ENCODE data around the gene ATG9B.
"Not testable (repeated sequence)": the region's sequence is repeated elsewhere in the genome, so short reads cannot be mapped to it uniquely, and the experiment has no call there.

Gene ATG9B

DNA sequence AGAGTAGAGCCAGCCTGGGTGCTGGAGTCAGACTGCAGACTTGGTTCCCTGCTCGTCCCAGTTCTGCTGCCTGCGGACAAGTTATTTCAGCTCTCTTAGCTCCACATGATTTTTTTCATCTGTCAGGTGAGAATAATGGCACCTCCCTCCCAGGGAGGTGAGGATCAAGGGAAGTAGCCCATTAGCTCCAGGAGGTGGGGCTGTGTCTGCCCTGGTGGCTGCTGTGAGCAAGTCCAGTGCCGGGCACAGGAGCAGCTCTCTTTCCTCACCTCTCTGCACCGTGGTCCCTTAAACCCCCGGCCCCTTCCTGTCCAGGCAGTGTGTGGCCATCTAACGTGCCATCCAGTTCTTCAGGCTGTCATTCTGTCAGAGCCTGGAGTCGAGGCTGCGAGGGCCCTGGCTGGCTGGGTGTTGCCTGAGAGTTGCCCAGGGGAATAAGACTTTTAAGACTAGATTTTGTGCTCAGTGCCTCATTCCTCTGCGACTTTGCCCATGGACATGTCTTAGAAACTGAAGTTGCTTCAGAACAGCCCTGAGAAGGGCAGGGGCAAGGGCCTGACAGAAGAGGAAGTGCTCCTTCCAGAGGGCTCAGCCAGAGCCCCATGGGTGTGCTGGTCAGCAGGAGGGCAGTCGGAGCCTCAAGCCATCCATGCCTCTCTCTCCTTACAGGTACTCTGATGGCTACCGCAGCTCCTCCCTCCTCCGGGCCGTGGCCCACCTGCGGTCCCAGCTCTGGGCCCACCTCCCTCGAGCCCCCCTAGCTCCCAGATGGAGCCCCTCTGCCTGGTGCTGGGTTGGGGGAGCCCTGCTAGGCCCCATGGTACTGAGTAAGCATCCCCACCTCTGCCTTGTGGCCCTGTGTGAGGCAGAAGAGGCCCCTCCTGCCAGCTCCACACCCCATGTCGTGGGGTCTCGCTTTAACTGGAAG, 8.9 kb upstream of the ATG9B start:
- H3K4me1 ChIP-seq (ENCODE audit: insufficient read depth, low read length), result peaks cover 9% of the 10 kb centered on the region
- no peaks in the 10 kb centered on the region for H3K9me3 ChIP-seq (ENCODE audit: low read length)
- H3K27ac ChIP-seq (ENCODE audit: low read depth, low read length), result no peak overlapping the region
- H3K36me3 ChIP-seq (ENCODE audit: insufficient read depth, low read length), result peaks cover 39% of the 10 kb centered on the region
- H3K27me3 ChIP-seq (ENCODE audit: control insufficient read depth in 1 of 2, insufficient read depth in 2 of 2, low read length in 2 of 2), result no peaks in the 10 kb centered on the region
- no peak overlapping the region for H3K4me3 ChIP-seq (ENCODE audit: low read depth in 1 of 2, low read length in 2 of 2)
- H3K9ac ChIP-seq (ENCODE audit: low read length), result no peak overlapping the region

DNA sequence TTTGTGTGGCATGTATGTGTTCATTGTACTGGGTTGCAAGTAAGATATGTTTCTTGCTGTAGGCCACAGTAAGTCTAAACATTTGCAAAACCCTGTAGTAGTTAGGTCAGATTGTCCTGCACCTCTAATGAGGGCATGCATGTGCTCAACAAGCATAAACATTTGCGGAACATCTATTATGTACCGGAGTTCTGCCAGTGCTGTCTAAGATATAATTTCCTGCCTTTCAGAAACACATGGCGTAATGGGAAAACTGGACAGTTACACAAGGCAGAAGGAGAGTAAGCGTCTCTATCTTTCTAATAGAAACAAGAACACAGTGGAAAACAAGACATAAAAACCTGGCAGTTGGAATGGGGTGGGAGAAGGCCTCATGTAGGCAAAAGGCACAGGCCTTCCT, 6.7 kb upstream of the ATG9B start:
- Histone ChIP-seq H3K9me3 (ENCODE audit: low read length) (no peaks in the 10 kb centered on the region), H3K36me3 (ENCODE audit: insufficient read depth, low read length) (peaks cover 26% of the 10 kb centered on the region), H3K27ac (ENCODE audit: low read depth, low read length) (no peak overlapping the region), H3K9ac (ENCODE audit: low read length) (no peak overlapping the region), H3K4me1 (ENCODE audit: insufficient read depth, low read length) (peaks cover 13% of the 10 kb centered on the region), H3K4me3 (ENCODE audit: low read depth in 1 of 2, low read length in 2 of 2) (no peak overlapping the region), H3K27me3 (ENCODE audit: control insufficient read depth in 1 of 2, insufficient read depth in 2 of 2, low read length in 2 of 2) (no peaks in the 10 kb centered on the region)

DNA sequence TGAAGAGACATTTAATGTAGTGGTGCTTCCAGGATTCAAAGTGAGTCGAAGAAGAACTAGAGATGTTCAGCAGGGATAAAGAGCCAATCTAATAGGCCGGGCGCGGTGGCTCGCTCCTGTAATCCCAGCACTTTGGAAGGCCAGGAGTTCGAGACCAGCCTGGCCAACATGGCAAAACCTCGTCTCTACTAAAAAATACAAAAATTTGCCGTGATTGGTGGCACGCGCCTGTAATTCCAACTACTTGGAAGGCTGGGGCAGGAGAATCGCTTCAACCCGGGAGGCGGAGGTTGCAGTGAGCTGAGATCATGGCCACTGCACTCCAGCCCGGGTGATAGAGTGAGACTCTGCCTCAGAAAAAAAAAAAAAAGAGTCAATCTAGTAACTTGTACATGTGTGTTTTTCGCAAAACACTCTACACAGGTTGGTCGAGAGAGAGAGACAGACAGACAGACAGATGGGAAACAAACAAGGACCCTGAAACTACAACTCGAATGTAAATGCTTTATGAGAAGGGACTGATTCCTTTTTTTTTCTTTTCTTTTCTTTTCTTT, 4.7 kb upstream of the ATG9B start:
- Histone ChIP-seq H3K9ac (ENCODE audit: low read length) (peak overlapping the region; percentile 53), H3K4me1 (ENCODE audit: insufficient read depth, low read length) (peaks cover 13% of the 10 kb centered on the region), H3K36me3 (ENCODE audit: insufficient read depth, low read length) (peaks cover 6% of the 10 kb centered on the region), H3K4me3 (ENCODE audit: low read depth in 1 of 2, low read length in 2 of 2) (peak overlapping the region; percentile 95 to 96), H3K27ac (ENCODE audit: low read depth, low read length) (peak overlapping the region; percentile 97), H3K9me3 (ENCODE audit: low read length) (no peaks in the 10 kb centered on the region), H3K27me3 (ENCODE audit: control insufficient read depth in 1 of 2, insufficient read depth in 2 of 2, low read length in 2 of 2) (no peaks in the 10 kb centered on the region)

DNA sequence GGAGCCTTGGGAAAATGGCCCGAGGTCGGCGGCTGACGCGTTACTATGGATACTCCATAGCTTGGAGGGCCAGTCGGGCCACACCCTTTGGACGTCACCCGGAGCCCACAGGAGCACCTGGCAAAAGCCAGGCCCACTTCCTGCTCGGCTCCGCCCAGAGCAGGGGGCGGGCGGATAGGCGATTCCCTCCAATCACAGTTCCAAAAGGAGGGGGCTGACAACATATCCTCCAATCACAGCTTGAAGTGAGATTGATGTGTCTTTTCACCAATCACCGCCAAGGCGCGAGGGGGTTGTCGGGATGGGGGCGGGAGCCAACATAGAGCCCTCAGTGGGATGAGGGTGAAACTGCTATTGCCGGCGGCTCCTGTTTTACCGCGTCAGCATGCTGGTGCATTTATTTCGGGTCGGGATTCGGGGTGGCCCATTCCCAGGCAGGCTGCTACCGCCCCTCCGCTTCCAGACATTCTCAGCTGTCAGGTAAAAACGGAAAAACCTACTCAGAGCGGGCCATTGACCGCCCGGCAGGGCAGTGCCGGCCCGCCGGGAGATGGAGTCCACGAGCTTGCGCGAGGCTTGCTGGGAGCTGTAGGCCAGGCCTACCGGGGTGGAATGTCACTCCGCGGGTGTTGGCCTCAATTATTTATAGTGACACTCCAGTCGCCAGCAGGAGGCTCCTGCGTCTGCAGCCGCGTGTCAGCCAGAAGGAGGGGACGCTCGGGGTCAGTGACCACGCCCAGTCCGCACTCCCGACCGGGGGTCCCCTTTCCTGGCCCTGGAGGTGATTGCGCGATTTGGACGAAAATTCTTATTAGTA, 4.0 kb upstream of the ATG9B start, which contains the start of gene ABCB8:
TSS of gene ABCB8 (plus strand) at position 320 of the 817 bp plus-strand sequence. CDS start at position 386, 66 bp downstream.
- no peaks in the 10 kb centered on the region for H3K27me3 ChIP-seq (ENCODE audit: control insufficient read depth in 1 of 2, insufficient read depth in 2 of 2, low read length in 2 of 2)
- peak within 1 kb of the TSS; percentile 53 for H3K9ac ChIP-seq (ENCODE audit: low read length)
- H3K27ac ChIP-seq (ENCODE audit: low read depth, low read length), result peak within 1 kb of the TSS; percentile 97
- H3K9me3 ChIP-seq (ENCODE audit: low read length), result no peaks in the 10 kb centered on the region
- H3K4me3 ChIP-seq (ENCODE audit: low read depth in 1 of 2, low read length in 2 of 2), result peak within 1 kb of the TSS; percentile 95 to 96
- peaks cover 6% of the 10 kb centered on the region for H3K36me3 ChIP-seq (ENCODE audit: insufficient read depth, low read length)
- H3K4me1 ChIP-seq (ENCODE audit: insufficient read depth, low read length), result peaks cover 13% of the 10 kb centered on the region

DNA sequence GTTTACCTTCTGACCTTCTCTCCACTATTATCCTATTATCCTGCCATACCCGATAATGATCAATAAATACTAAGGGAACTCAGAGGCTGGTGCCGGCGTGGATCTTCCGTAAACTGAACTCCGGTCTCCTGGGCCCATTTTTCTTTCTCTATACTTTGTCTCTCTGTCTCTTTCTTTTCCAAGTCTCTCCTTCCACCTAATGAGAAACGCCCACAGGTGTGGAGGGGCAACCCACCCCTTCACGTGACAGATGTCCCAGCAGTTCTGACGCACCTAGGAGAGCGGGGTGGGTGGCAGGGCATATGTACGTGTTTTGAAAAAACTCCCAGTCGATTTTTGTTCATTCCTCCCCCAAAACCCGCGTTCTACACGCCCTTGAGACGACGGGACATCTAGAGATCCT, 3.4 kb upstream of the ATG9B start:
- peaks cover 13% of the 10 kb centered on the region for H3K4me1 ChIP-seq (ENCODE audit: insufficient read depth, low read length)
- H3K27me3 ChIP-seq (ENCODE audit: control insufficient read depth in 1 of 2, insufficient read depth in 2 of 2, low read length in 2 of 2); H3K9ac ChIP-seq (ENCODE audit: low read length); H3K36me3 ChIP-seq (ENCODE audit: insufficient read depth, low read length); H3K9me3 ChIP-seq (ENCODE audit: low read length): not testable (repeated sequence)
- H3K4me3 ChIP-seq (ENCODE audit: low read depth in 1 of 2, low read length in 2 of 2), result peak overlapping the region; percentile 71 to 95
- H3K27ac ChIP-seq (ENCODE audit: low read depth, low read length), result peak overlapping the region; percentile 97

DNA sequence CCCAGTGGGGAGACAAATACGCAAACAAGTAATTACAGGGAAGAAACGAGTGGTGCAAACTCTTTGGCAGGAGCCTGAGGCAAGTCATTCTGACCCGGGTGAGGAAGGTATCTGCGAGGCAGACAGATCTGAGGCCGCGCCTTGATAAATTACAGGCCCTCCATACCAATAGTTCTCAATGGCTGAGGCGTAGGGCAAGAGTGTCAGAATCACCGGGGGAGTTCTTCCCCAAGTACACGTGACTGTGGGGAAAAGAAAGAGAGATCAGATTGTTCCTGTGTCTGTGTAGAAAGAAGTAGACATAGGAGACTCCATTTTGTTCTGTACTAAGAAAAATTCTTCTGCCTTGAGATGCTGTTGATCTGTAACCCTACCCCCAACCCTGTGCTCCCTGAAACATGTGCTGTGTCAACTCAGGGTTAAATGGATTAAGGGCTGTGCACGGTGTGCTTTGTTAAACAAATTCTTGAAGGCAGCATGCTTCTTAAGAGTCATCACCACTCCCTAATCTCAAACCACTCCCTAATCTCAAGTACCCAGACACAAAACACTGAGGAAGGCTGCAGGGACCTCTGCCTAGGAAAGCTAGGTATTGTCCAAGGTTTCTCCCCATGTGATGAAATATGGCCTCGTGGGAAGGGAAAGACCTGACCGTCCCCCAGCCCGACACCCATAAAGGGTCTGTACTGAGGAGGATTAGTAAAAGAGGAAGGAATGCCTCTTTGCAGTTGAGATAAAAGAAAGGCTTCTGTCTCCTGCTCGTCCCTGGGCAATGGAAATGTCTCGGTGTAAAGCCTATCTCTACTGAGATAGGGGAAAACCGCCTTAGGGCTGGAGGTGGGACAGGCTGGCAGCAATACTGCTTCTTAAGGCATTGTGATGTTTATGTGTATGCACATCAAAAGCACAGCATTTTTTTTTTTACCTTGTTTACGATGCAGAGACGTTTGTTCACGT, 2.8 kb upstream of the ATG9B start:
- not testable (repeated sequence) for H3K36me3 ChIP-seq (ENCODE audit: insufficient read depth, low read length); H3K27ac ChIP-seq (ENCODE audit: low read depth, low read length); H3K27me3 ChIP-seq (ENCODE audit: control insufficient read depth in 1 of 2, insufficient read depth in 2 of 2, low read length in 2 of 2); H3K9me3 ChIP-seq (ENCODE audit: low read length); H3K9ac ChIP-seq (ENCODE audit: low read length)
- Histone ChIP-seq H3K4me3 (ENCODE audit: low read depth in 1 of 2, low read length in 2 of 2) (peak overlapping the region in 1 of 2 donors; percentile 95), H3K4me1 (ENCODE audit: insufficient read depth, low read length) (peaks cover 13% of the 10 kb centered on the region)

DNA sequence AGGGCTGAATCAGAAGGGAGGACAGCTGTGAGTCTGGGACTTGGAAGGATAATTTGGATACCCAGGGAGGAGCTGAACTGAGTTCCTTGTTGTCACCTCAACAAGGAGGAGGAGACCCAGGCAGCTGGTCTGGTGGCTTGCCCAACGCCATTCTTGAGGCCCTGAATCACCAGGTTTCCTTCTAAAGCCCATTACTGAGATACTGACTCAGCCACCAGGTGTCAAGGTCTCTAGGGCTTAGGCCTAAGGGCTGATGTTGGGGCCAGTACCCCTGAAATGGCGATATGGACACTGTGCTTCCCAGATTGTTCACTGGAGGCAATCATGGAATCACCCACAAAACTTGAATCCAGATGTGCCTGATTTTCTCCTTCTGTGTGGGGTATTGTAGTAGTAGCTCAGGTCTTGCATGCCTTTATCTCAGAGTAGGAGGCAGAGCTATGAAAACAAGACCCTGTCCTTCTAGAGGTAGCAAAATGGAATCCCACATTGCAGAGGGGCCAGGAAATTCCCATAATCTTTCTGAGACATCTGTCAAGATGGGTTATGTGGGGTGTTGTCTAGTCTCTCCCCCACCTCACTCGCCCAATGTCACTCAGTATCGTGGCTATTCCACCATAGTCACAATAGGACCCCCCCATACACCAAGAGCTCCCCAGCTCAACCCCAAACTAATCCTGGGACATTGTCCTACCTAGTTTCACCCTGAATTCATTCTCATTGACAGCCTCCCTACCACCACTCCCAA, 1.8 kb upstream of the ATG9B start:
- H3K4me1 ChIP-seq (ENCODE audit: insufficient read depth, low read length), result peaks cover 13% of the 10 kb centered on the region
- H3K9me3 ChIP-seq (ENCODE audit: low read length), result no peaks in the 10 kb centered on the region
- no peak overlapping the region for H3K27ac ChIP-seq (ENCODE audit: low read depth, low read length)
- no peak overlapping the region for H3K4me3 ChIP-seq (ENCODE audit: low read depth in 1 of 2, low read length in 2 of 2)
- no peaks in the 10 kb centered on the region for H3K36me3 ChIP-seq (ENCODE audit: insufficient read depth, low read length)
- no peak overlapping the region for H3K9ac ChIP-seq (ENCODE audit: low read length)
- peaks cover 0 to 1% of the 10 kb centered on the region in 2 donors for H3K27me3 ChIP-seq (ENCODE audit: control insufficient read depth in 1 of 2, insufficient read depth in 2 of 2, low read length in 2 of 2)

DNA sequence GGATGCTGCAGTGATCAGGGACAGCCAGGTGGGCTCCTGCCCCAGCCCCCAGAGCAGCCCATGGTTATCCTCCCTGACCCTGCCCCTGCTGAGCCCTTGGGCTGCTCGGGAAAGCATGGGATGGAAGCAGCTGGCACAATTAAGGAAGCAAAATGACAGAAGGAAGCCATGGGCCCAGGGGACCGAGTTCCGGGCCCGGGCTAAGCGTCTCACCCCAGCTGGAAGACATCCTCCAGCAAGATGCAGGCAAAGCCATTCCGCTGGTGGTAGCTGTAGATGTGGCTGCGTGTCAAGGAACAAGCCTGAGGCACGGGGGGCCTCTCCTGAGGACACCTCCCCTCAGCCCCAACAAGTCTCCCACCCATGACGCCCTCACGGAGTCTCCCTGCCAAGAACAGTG, 1.1 kb downstream of the ATG9B start:
- Histone ChIP-seq H3K9ac (ENCODE audit: low read length) (no peak overlapping the region), H3K4me3 (ENCODE audit: low read depth in 1 of 2, low read length in 2 of 2) (no peak overlapping the region), H3K4me1 (ENCODE audit: insufficient read depth, low read length) (peaks cover 7% of the 10 kb centered on the region), H3K9me3 (ENCODE audit: low read length) (no peaks in the 10 kb centered on the region), H3K27me3 (ENCODE audit: control insufficient read depth in 1 of 2, insufficient read depth in 2 of 2, low read length in 2 of 2) (peaks cover 0 to 19% of the 10 kb centered on the region in 2 donors), H3K36me3 (ENCODE audit: insufficient read depth, low read length) (no peaks in the 10 kb centered on the region), H3K27ac (ENCODE audit: low read depth, low read length) (no peak overlapping the region)

DNA sequence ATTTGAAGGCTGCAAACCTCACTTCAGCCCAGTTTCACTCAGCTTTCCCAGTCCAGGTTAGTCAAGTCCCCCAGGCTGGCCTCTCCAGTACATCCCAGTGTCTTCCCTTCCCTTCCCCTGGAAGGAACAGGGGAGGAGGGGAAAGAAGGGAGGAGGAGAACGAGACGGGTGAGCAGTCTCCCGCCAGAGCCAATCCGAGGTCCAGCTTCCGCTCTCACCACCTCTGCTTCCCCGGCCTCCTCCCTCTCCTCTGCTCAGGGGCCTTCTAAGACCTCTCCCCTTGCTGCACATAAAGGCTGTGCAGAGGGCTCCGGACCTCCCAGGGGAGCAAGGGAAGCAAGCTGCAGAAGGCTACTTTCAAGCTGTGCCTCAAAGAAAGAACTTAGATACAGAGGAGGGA, 4.1 kb downstream of the ATG9B start:
- no peaks in the 10 kb centered on the region for H3K9me3 ChIP-seq (ENCODE audit: low read length)
- no peaks in the 10 kb centered on the region for H3K36me3 ChIP-seq (ENCODE audit: insufficient read depth, low read length)

DNA sequence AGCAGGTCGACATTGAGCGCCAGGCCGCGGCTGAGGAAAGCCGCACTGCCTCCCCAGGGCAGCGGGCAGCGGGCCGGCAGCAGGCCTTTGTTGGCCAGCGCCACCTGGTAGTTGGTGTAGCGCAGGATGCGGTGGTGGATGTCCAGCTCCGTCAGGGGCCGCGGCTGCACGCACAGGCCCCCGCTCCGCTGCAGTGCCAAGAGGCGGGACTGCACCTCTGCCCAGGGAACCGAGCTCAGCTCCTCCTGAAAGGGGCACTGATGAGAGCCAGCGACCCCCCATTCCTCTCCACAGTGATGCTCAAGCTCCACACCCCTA, 5.2 kb downstream of the ATG9B start:
- no peaks in the 10 kb centered on the region for H3K9me3 ChIP-seq (ENCODE audit: low read length)
- no peak overlapping the region for H3K27ac ChIP-seq (ENCODE audit: low read depth, low read length)
- peaks cover 13% of the 10 kb centered on the region for H3K4me1 ChIP-seq (ENCODE audit: insufficient read depth, low read length)
- peak overlapping the region; percentile 27 to 38 for H3K4me3 ChIP-seq (ENCODE audit: low read depth in 1 of 2, low read length in 2 of 2)
- peaks cover 15 to 58% of the 10 kb centered on the region in 2 donors for H3K27me3 ChIP-seq (ENCODE audit: control insufficient read depth in 1 of 2, insufficient read depth in 2 of 2, low read length in 2 of 2)
- no peaks in the 10 kb centered on the region for H3K36me3 ChIP-seq (ENCODE audit: insufficient read depth, low read length)
- no peak overlapping the region for H3K9ac ChIP-seq (ENCODE audit: low read length)

More for the DNA sequence above, 4.1 kb downstream of the ATG9B start:
- Histone ChIP-seq H3K4me1 (ENCODE audit: insufficient read depth, low read length) (peaks cover 13% of the 10 kb centered on the region), H3K4me3 (ENCODE audit: low read depth in 1 of 2, low read length in 2 of 2) (no peak overlapping the region), H3K27ac (ENCODE audit: low read depth, low read length) (no peak overlapping the region), H3K27me3 (ENCODE audit: control insufficient read depth in 1 of 2, insufficient read depth in 2 of 2, low read length in 2 of 2) (peaks cover 12 to 48% of the 10 kb centered on the region in 2 donors), H3K9ac (ENCODE audit: low read length) (no peak overlapping the region)
